ENCODE data around the gene SGCD. TPM values are rescaled to one million over a fixed set of nuclear protein-coding genes. Genes with fewer than 3 reads are reported as not detected.

Gene SGCD
- total RNA-seq, 4 donors from 2014 or later, result 3.4 to 86.5 (median 8.1) TPM

GRCh38 chr5:156411957-156412356 lies 85.0 kb downstream of the SGCD start:
- no peak for DNase-seq
- TF ChIP-seq POLR2A (IDR thresholded peaks at IDR 0.05) (no peak), CTCF (IDR thresholded peaks at IDR 0.05) (no peak)
- H3K4me3 ChIP-seq, result no peak overlapping the region
- H3K27ac ChIP-seq, result peak overlapping the region; percentile 52 to 63
- no peaks in the 10 kb centered on the region for H3K36me3 ChIP-seq
- no peaks in the 10 kb centered on the region for H3K9me3 ChIP-seq
- no peaks in the 10 kb centered on the region for H3K4me1 ChIP-seq
- intact Hi-C loops (cut with DNase I; ENCODE audit: low total_unique reads), result no loop called here
- no peaks in the 10 kb centered on the region for H3K27me3 ChIP-seq

- no peaks in the 10 kb centered on the region for H3K36me3 ChIP-seq
- H3K27me3 ChIP-seq, result no peaks in the 10 kb centered on the region
- peak overlapping the region in 1 of 2 donors; percentile 28 for H3K27ac ChIP-seq
- DNase-seq, result no peak
- no peaks in the 10 kb centered on the region for H3K4me1 ChIP-seq
- H3K9me3 ChIP-seq, result no peaks in the 10 kb centered on the region
- intact Hi-C loops (cut with DNase I; ENCODE audit: low total_unique reads), result no loop called here
- no peak for TF ChIP-seq POLR2A (IDR thresholded peaks at IDR 0.05)
- no peak for TF ChIP-seq CTCF (IDR thresholded peaks at IDR 0.05)
- H3K4me3 ChIP-seq, result no peak overlapping the region
Observed at GRCh38 chr5:156414391-156414790, 87.4 kb downstream of the SGCD start.

GRCh38 chr5:156419661-156420060 lies 92.7 kb downstream of the SGCD start:
- Histone ChIP-seq H3K36me3 (no peaks in the 10 kb centered on the region), H3K27me3 (no peaks in the 10 kb centered on the region), H3K4me1 (no peaks in the 10 kb centered on the region), H3K27ac (no peak overlapping the region), H3K9me3 (no peaks in the 10 kb centered on the region), H3K4me3 (no peak overlapping the region)
- no peak for DNase-seq
- intact Hi-C loops (cut with DNase I; ENCODE audit: low total_unique reads), result no loop called here
- TF ChIP-seq CTCF (IDR thresholded peaks at IDR 0.05) (no peak), POLR2A (IDR thresholded peaks at IDR 0.05) (no peak)

GRCh38 chr5:156420665-156421064 lies 93.7 kb downstream of the SGCD start:
- H3K4me3 ChIP-seq, result no peak overlapping the region
- DNase-seq, result no peak
- no peaks in the 10 kb centered on the region for H3K4me1 ChIP-seq
- intact Hi-C loops (cut with DNase I; ENCODE audit: low total_unique reads), result no loop called here
- TF ChIP-seq POLR2A (IDR thresholded peaks at IDR 0.05) (no peak), CTCF (IDR thresholded peaks at IDR 0.05) (no peak)
- H3K36me3 ChIP-seq, result no peaks in the 10 kb centered on the region
- no peaks in the 10 kb centered on the region for H3K27me3 ChIP-seq
- no peak overlapping the region for H3K27ac ChIP-seq
- H3K9me3 ChIP-seq, result no peaks in the 10 kb centered on the region

- Histone ChIP-seq H3K9me3 (no peaks in the 10 kb centered on the region), H3K4me3 (no peak overlapping the region), H3K4me1 (no peaks in the 10 kb centered on the region), H3K27ac (no peak overlapping the region), H3K36me3 (no peaks in the 10 kb centered on the region), H3K27me3 (no peaks in the 10 kb centered on the region)
- TF ChIP-seq CTCF (IDR thresholded peaks at IDR 0.05) (no peak), POLR2A (IDR thresholded peaks at IDR 0.05) (no peak)
- intact Hi-C loops (cut with DNase I; ENCODE audit: low total_unique reads), result no loop called here
- DNase-seq, result no peak
Observed at GRCh38 chr5:156421798-156422197, 94.8 kb downstream of the SGCD start.

All from uterus (tissue), 4 donors.